Retinal pigment epithelial cell (primary cell): Measurements from ENCODE around the gene TRIM17.

Experiments used
- DNase-seq: peaks from one replicate; pipeline ENCODE4 v3.0.0-alpha.2; 2010; ENCODE audit warnings: low read depth
- H3K4me3 ChIP-seq: 2 replicates; pipeline ENCODE4 v1.5.1; 2011; ENCODE audit warnings: mild to moderate bottlenecking, low read length, control low read depth, moderate library complexity
- CTCF ChIP-seq: conservative IDR thresholded peaks from 2 replicates; pipeline ENCODE4 v1.5.1; 2011; ENCODE audit warnings: low read depth, low read length, control low read depth, inconsistent platforms

TRIM17 gene

GRCh38 chr1:228371741-228372182 is 44.9 kb downstream of the TRIM17 start:
- TF ChIP-seq CTCF: no peak
- DNase-seq: no peak
- H3K4me3 ChIP-seq: no peak overlapping the region

GRCh38 chr1:228370941-228371740 is 45.5 kb downstream of the TRIM17 start:
- no peak overlapping the region for H3K4me3 ChIP-seq
- TF ChIP-seq CTCF: no peak
- no peak for DNase-seq

- no peak overlapping the region for H3K4me3 ChIP-seq
- DNase-seq: no peak
- TF ChIP-seq CTCF: no peak
Observed at GRCh38 chr1:228370439-228370940, 46.2 kb downstream of the TRIM17 start.

- no peak for DNase-seq
- no peak overlapping the region for H3K4me3 ChIP-seq
- TF ChIP-seq CTCF: no peak
Observed at GRCh38 chr1:228369608-228370438, 46.8 kb downstream of the TRIM17 start.

GRCh38 chr1:228368801-228369607 is 47.7 kb downstream of the TRIM17 start:
- no peak for TF ChIP-seq CTCF
- DNase-seq: no peak
- H3K4me3 ChIP-seq: no peak overlapping the region

- DNase-seq: no peak
- no peak for TF ChIP-seq CTCF
- no peak overlapping the region for H3K4me3 ChIP-seq
Observed at GRCh38 chr1:228367798-228368791, 48.6 kb downstream of the TRIM17 start.
